DMS153 (cell line): Measurements from ENCODE around the gene TXK.

Experiments
- DNase-seq: peaks from one replicate; lab custom pipeline; 2025; lab: John Stamatoyannopoulos, UW

The TXK gene

GRCh38 chr4:48103483-48104139 lies 30.4 kb downstream of the TXK start:
- DNase-seq, result no peak

- no peak for DNase-seq
Observed at GRCh38 chr4:48102303-48102702, 31.7 kb downstream of the TXK start.

GRCh38 chr4:48100256-48100655 lies 33.8 kb downstream of the TXK start:
- DNase-seq, result no peak

- DNase-seq, result no peak
Observed at GRCh38 chr4:48095441-48095840, 38.6 kb downstream of the TXK start.

- DNase-seq, result no peak
Observed at GRCh38 chr4:48093991-48094416, 40.0 kb downstream of the TXK start.

- peak; percentile 6 for DNase-seq
Observed at GRCh38 chr4:48090621-48091020, 43.4 kb downstream of the TXK start.

GRCh38 chr4:48085821-48086589 lies 48.0 kb downstream of the TXK start:
- no peak for DNase-seq

- no peak for DNase-seq
Observed at GRCh38 chr4:48082956-48083355, 51.1 kb downstream of the TXK start.

GRCh38 chr4:48081196-48081595 lies 52.9 kb downstream of the TXK start:
- no peak for DNase-seq

- no peak for DNase-seq
Observed at GRCh38 chr4:48079972-48080391, 54.1 kb downstream of the TXK start.

GRCh38 chr4:48078862-48079655 lies 55.0 kb downstream of the TXK start:
- no peak for DNase-seq

- no peak for DNase-seq
Observed at GRCh38 chr4:48078425-48078824, 55.6 kb downstream of the TXK start.

GRCh38 chr4:48074657-48075056 lies 59.4 kb downstream of the TXK start:
- DNase-seq, result no peak

GRCh38 chr4:48073567-48074103 lies 60.4 kb downstream of the TXK start:
- no peak for DNase-seq

- DNase-seq, result no peak
Observed at GRCh38 chr4:48071191-48071590, 62.9 kb downstream of the TXK start.

- DNase-seq, result no peak
Observed at GRCh38 chr4:48069026-48069425, 65.0 kb downstream of the TXK start.

- DNase-seq, result no peak
Observed at GRCh38 chr4:48068182-48068581, 65.9 kb downstream of the TXK start.

GRCh38 chr4:48067536-48067935 lies 66.5 kb downstream of the TXK start:
- no peak for DNase-seq

- DNase-seq, result no peak
Observed at GRCh38 chr4:48065587-48066052, 68.4 kb downstream of the TXK start.

- DNase-seq, result no peak
Observed at GRCh38 chr4:48064349-48064748, 69.7 kb downstream of the TXK start.

- no peak for DNase-seq
Observed at GRCh38 chr4:48058617-48059530, 75.2 kb downstream of the TXK start.
